ENCODE measurements around the gene TANGO2. TPM values are rescaled to one million over a fixed set of nuclear protein-coding genes. Genes with fewer than 3 reads are reported as not detected.

TANGO2 gene
- total RNA-seq, 1 donor from 2014 or later: 20.9 TPM

DNA sequence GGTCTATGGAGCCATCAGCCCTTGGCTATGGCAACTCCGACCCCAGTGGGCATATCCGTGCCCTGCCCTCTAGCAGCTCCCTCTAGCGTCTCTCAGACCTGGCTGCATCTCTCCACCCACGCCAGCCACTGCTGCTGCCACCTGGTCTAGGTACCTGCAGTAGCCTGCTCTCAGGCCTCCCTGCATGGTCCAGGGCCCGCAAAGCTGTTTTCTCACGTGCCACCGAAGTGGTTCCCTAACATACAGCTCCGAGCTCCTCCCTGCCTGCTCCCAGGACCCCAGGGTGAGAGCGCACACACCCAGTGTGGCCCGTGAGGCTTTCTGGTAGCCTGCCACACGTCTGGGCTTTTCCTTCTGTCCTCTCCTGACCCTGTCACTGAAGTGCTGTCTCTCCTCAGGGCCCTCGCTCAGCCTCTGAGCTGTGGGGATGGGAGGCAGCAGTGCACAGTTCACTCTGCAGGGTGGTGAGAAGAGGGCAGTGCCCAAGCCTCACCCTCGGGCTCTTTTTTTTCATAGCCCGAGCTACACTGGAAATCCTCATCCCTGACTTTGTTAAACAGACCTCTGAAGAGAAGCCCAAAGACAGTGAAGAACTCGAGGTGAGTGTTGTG lies 73.4 kb downstream of the TANGO2 start:
- TF ChIP-seq, protein P1, sequence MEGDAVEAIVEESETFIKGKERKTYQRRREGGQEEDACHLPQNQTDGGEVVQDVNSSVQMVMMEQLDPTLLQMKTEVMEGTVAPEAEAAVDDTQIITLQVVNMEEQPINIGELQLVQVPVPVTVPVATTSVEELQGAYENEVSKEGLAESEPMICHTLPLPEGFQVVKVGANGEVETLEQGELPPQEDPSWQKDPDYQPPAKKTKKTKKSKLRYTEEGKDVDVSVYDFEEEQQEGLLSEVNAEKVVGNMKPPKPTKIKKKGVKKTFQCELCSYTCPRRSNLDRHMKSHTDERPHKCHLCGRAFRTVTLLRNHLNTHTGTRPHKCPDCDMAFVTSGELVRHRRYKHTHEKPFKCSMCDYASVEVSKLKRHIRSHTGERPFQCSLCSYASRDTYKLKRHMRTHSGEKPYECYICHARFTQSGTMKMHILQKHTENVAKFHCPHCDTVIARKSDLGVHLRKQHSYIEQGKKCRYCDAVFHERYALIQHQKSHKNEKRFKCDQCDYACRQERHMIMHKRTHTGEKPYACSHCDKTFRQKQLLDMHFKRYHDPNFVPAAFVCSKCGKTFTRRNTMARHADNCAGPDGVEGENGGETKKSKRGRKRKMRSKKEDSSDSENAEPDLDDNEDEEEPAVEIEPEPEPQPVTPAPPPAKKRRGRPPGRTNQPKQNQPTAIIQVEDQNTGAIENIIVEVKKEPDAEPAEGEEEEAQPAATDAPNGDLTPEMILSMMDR (IDR thresholded peaks at IDR 0.05; ENCODE audit: insufficient read depth, low read length, poor library complexity, severe bottlenecking): no peak
- DNase-seq (ENCODE audit: low read depth): no peak
- Histone ChIP-seq H3K27me3 (ENCODE audit: control insufficient read depth, insufficient read depth, low read length) (no peaks in the 10 kb centered on the region), H3K4me3 (ENCODE audit: low read depth, low read length) (no peak overlapping the region), H3K36me3 (ENCODE audit: control insufficient read depth, insufficient read depth, low read length) (peaks cover 2% of the 10 kb centered on the region)

DNA sequence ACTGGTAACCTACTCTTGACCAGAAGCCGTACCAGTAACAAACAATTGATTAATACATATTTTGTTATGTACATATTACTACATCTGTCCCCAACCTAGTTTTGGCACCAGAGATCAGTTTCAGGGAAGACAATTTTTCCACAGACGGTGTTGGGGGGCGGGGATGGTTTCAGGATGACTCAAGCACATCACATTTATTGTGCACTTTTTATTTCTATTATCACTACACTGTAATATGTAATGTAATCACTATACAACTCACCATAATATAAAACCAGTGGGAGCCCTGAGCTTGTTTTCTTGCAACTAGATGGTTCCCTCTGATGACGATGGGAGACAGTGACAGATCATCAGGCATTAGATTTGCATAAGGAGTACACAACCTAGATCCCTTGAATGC lies 74.6 kb downstream of the TANGO2 start:
- Histone ChIP-seq H3K27me3 (ENCODE audit: control insufficient read depth, insufficient read depth, low read length) (no peaks in the 10 kb centered on the region), H3K36me3 (ENCODE audit: control insufficient read depth, insufficient read depth, low read length) (peaks cover 3% of the 10 kb centered on the region), H3K4me3 (ENCODE audit: low read depth, low read length) (no peak overlapping the region)
- DNase-seq (ENCODE audit: low read depth): no peak
- TF ChIP-seq, protein P1 (IDR thresholded peaks at IDR 0.05; ENCODE audit: insufficient read depth, low read length, poor library complexity, severe bottlenecking): no peak

DNA sequence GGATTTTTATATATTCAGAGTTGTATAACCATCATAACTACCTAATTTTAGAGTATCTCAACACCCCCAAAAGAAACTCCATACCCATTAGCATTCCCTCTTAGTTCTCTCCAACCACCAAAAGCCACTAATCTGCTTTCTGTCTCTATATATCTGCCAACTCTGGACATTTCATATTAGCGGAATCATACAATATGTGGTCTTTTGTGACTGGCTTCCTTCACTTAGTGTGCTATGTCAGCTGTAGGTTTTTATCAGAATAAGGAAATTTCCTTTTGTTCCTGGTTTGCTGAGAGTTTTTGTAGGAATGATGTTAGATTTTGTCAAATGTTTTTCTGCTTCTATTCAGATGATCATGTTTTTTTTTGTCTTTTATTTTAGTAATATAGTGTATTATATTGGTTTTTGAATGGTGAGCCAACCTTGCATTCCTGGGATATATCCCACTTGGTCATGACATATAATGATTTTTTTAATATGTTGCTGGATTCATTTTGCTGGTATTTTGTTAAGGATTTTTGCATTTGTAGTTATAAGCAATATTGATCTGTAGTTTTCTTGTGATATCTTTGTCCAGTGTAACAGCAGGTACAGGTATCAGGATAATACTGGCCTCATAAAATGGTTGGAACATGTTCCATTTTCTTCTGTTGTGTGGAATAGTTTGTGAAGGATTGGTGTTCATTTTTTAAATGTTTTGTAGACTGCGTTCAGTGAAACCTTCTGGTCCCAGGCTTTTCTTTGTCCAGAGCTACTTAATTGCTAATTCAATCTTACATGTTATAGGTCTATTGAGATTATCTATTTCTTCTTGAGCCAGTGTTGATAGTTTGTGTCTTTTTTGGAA lies 75.9 kb downstream of the TANGO2 start:
- Histone ChIP-seq H3K4me3 (ENCODE audit: low read depth, low read length) (no peak overlapping the region), H3K36me3 (ENCODE audit: control insufficient read depth, insufficient read depth, low read length) (peaks cover 3% of the 10 kb centered on the region), H3K27me3 (ENCODE audit: control insufficient read depth, insufficient read depth, low read length) (no peaks in the 10 kb centered on the region)
- DNase-seq (ENCODE audit: low read depth): no peak
- TF ChIP-seq, protein P1 (IDR thresholded peaks at IDR 0.05; ENCODE audit: insufficient read depth, low read length, poor library complexity, severe bottlenecking): no peak

DNA sequence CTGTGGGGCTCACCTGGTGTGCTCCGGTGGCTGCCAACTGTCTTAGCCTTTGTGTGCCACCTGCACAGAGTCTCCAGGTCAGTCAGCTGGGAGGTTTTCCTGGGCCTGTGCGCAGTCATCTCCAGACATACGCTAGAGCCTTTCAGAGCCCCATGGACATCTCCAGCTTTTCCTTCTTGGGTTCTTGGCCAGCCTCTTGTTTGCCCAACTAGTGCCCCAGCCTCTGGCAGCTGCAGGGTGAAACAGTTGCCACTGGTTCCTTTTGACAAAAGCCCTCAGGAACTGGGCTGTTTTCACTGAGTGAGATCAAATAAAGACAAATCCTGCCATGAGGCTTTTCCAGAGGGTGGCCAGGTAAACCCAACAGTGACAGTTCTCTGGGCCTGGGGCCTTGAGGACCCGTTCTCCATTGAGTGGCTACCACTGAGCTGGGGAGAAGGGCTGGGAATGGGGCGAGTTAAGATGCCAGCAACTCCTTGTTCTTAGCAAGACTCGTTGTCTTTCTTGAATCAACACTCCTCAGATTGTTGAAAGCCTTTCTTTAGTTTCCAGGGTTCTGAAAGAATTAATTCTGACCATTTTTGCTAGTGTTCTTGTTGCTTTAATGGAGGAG lies 78.3 kb downstream of the TANGO2 start:
- TF ChIP-seq, protein P1 (IDR thresholded peaks at IDR 0.05; ENCODE audit: insufficient read depth, low read length, poor library complexity, severe bottlenecking): no peak
- Histone ChIP-seq H3K4me3 (ENCODE audit: low read depth, low read length) (no peak overlapping the region), H3K36me3 (ENCODE audit: control insufficient read depth, insufficient read depth, low read length) (peaks cover 1% of the 10 kb centered on the region), H3K27me3 (ENCODE audit: control insufficient read depth, insufficient read depth, low read length) (no peaks in the 10 kb centered on the region)
- DNase-seq (ENCODE audit: low read depth): no peak

DNA sequence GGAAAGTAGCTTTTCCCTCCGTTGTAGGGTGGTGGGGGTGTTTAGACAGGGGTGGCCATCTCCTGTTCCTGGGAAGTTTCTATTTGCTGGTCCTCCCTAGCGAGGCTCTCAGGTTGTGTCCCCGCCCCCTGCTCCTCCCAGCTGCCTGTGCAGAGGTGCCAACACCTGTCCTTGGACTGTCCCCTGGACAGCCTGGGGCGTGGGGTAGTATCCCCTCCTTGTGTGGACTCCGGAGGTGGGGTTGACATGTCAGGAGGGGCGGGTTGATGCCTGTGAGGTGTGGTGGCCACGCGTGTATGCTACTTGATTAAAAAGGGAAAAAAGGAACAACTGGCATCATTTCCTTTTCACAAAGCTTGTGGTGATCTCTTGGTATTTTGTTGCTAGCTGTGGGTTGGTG lies 80.7 kb downstream of the TANGO2 start:
- DNase-seq (ENCODE audit: low read depth): no peak
- Histone ChIP-seq H3K36me3 (ENCODE audit: control insufficient read depth, insufficient read depth, low read length) (peaks cover 6% of the 10 kb centered on the region), H3K4me3 (ENCODE audit: low read depth, low read length) (no peak overlapping the region), H3K27me3 (ENCODE audit: control insufficient read depth, insufficient read depth, low read length) (no peaks in the 10 kb centered on the region)
- TF ChIP-seq, protein P1 (IDR thresholded peaks at IDR 0.05; ENCODE audit: insufficient read depth, low read length, poor library complexity, severe bottlenecking): no peak
